Kidney epithelial cell (primary cell): ENCODE measurements around the gene ADAM12. TPM values are rescaled to one million over a fixed set of nuclear protein-coding genes. Genes with fewer than 3 reads are reported as not detected.

ENCODE experiments used
- DNase-seq: peaks from one replicate; pipeline ENCODE4 v3.0.0-alpha.2; 2010; ENCODE audit warnings: low read depth
- H3K27me3 ChIP-seq: 2 replicates; pipeline ENCODE4 v1.6.0; 2011; ENCODE audit warnings: low read length; ENCODE audit not compliant: control insufficient read depth, insufficient read depth
- H3K36me3 ChIP-seq: 2 replicates; pipeline ENCODE4 v1.5.1; 2011; ENCODE audit warnings: low read length; ENCODE audit not compliant: control insufficient read depth, insufficient read depth
- H3K4me3 ChIP-seq: 2 replicates; pipeline ENCODE4 v1.5.1; 2011; ENCODE audit warnings: low read depth, mild to moderate bottlenecking, control low read depth, low read length
- total RNA-seq: library from RNA; depleted of rRNA; stranded (reverse); fragments of >200 nt; gene quantifications from 2 replicates; pipeline ENCODE4 v1.2.3, GENCODE V29; 2015
- TF ChIP-seq, protein P1 (sequence below): IDR thresholded peaks from 2 replicates; pipeline ENCODE4 v1.5.1; 2011; ENCODE audit warnings: mild to moderate bottlenecking, moderate library complexity, low read length, control low read depth, inconsistent platforms; ENCODE audit not compliant: insufficient read depth, poor library complexity, severe bottlenecking

The ADAM12 gene
- total RNA-seq, 1 donor from 2014 or later, result 21.9 TPM

DNA sequence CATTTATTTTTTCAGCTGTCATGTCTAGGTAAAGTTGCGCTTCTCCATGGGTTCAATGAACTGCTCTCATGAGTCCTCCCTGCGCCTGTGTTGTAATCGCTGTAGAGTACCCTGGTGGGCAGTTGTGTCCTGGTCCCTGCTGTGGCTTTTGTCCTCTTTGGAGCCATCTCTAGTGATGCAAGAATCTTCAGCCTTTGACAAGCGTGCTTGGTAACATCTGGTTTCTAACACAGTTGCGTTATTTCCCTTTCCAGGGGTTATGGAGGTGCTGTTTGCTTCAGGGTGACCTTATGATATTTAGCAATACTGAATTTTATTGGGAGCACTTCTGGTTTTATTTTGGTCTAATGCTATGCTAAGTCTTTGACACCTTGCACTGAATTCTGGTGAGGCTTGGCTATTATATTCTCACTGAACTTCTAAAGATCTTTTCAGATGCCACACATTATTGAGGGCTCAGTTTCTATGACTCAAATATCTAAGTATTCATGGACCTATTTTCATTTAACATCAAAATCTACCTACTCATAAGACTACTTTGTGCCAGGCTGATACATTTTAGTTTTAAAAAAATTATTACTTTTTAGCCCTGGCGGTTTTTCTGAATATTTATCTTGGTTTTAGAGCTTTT lies 403.3 kb downstream of the ADAM12 start:
- no peak overlapping the region for H3K4me3 ChIP-seq
- TF ChIP-seq, protein P1, sequence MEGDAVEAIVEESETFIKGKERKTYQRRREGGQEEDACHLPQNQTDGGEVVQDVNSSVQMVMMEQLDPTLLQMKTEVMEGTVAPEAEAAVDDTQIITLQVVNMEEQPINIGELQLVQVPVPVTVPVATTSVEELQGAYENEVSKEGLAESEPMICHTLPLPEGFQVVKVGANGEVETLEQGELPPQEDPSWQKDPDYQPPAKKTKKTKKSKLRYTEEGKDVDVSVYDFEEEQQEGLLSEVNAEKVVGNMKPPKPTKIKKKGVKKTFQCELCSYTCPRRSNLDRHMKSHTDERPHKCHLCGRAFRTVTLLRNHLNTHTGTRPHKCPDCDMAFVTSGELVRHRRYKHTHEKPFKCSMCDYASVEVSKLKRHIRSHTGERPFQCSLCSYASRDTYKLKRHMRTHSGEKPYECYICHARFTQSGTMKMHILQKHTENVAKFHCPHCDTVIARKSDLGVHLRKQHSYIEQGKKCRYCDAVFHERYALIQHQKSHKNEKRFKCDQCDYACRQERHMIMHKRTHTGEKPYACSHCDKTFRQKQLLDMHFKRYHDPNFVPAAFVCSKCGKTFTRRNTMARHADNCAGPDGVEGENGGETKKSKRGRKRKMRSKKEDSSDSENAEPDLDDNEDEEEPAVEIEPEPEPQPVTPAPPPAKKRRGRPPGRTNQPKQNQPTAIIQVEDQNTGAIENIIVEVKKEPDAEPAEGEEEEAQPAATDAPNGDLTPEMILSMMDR, result no peak
- no peaks in the 10 kb centered on the region for H3K27me3 ChIP-seq
- no peak for DNase-seq
- no peaks in the 10 kb centered on the region for H3K36me3 ChIP-seq

DNA sequence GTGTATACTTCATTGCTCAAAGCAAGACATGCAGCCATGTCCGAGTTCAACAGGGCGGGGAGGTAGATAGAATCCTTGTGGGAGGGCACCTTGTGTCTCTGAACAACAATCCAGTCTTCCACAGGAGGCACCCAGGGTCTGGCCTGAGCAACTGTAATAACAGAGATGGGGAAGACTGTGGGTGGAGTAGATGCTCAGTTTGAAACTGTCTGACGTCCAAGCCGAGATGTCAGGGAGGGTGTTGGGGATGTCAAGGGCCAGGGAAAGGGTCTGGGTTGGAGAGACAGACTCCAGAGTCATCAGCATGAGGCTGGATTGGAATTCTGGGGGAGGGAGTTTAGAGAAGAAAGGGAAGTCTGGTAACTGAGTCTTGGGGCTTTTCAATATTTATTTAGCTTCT lies 403.9 kb downstream of the ADAM12 start:
- Histone ChIP-seq H3K4me3 (no peak overlapping the region), H3K27me3 (no peaks in the 10 kb centered on the region), H3K36me3 (no peaks in the 10 kb centered on the region)
- TF ChIP-seq, protein P1, result no peak
- DNase-seq, result no peak

DNA sequence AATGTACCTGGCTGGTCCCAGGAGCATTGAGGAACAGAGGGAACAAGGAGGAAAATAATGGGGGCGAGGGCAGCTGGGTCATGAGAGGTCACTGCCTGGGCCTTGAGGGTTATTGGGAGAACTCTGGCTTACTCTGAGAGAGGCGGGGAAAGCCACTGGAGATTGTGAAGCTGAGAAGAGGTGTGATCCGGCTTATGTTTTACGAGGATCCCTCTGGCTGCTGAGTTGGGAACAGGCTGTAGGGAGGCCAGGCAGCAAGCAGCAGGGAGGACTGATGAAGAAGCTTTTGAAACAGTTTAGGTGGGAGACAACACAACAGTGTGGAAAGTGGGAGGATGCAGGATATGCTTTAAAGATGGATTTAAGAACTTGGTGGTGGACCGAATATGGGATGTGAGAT lies 404.6 kb downstream of the ADAM12 start:
- Histone ChIP-seq H3K4me3 (no peak overlapping the region), H3K27me3 (no peaks in the 10 kb centered on the region), H3K36me3 (no peaks in the 10 kb centered on the region)
- DNase-seq, result no peak
- TF ChIP-seq, protein P1, result no peak

DNA sequence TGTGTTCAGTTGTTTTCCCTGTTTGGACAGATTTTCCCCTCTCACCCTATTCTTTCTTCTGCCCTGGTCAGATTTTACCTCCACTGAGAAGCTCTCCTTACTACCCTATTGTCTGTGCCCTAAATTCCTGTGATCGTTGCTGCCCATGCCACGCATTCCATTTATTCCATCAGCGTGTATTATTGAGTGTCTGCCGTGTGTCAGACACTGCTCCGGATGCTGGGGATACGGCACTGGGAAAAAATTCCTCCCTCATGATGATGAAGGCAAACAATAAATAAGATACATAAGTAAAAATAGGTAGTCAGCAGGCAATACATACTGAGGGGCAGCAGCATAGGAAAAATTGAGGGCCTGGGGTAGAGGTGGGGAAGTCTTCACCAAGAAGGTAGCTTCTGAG lies 405.1 kb downstream of the ADAM12 start:
- H3K27me3 ChIP-seq, result no peaks in the 10 kb centered on the region
- TF ChIP-seq, protein P1, result no peak
- no peaks in the 10 kb centered on the region for H3K36me3 ChIP-seq
- no peak overlapping the region for H3K4me3 ChIP-seq
- DNase-seq, result no peak

DNA sequence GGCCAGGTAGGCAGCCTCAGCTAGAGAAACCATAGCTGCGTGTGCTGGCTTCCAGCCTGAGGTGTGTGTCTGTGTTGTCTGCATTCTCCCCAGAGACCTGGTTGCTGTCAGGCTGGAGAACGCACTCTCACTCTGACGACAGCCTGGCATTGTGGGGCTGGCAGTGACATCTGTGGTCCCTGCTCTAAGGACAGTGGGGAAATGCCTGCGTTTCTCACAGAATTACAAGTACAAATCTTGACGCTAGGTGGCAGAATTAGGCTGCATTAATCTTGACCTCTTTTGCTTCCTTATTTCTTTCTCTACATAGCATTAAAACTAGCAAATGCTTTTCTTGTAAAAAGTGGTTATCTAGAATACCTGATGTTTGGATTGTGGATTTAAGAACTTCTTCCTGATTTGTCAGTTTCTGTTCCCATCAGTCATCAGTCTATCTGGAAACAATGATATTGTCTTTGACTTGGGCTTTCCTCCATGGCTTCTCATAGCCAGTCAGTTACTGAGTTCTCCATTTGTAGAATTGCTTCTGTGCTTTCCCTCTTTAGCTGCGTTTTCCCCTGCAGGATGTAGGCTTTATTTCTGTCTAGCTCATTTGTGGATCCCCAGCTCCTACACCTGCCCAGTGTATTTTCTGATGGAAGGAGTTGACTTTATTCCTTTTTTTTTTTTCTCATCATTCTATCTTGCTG lies 405.9 kb downstream of the ADAM12 start:
- no peaks in the 10 kb centered on the region for H3K27me3 ChIP-seq
- TF ChIP-seq, protein P1, result peak; percentile 41

DNA sequence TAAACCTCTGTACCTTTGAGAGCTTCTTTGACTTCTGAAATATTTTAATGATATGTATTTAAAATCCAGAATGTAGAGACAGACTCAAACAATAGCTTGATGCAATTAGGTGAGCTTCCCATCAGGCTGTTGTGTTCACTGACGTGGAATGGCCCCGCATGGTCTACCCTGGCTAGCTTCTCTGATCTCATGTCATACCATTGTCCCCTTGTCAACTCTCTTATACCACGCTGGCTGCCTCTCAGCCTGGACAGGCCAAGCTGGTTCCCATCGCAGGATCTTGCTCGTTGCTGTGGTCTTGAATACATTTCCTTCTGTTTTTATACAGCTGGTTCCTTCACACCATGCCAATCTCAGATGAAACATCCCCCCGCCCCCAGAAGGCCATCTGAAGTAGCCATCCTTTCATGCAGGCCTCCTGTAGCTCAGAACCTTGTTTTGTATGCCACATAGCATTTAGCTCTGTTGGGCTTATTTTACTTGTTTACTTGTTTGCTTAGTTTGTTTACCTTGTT lies 407.7 kb downstream of the ADAM12 start:
- Histone ChIP-seq H3K4me3 (no peak overlapping the region), H3K27me3 (no peaks in the 10 kb centered on the region), H3K36me3 (no peaks in the 10 kb centered on the region)
- TF ChIP-seq, protein P1, result no peak
- no peak for DNase-seq

More for the DNA sequence above, 405.9 kb downstream of the ADAM12 start:
- DNase-seq, result peak; percentile 29
- Histone ChIP-seq H3K4me3 (no peak overlapping the region), H3K36me3 (no peaks in the 10 kb centered on the region)
